GM19240 (cell line): Measurements from ENCODE around the gene RYR2.
"Not testable (repeated sequence)": the region's sequence is repeated elsewhere in the genome, so short reads cannot be mapped to it uniquely, and the experiment has no call there.

ENCODE experiments used
- DNase-seq: peaks from one replicate; pipeline ENCODE4 v3.0.0; 2011; ENCODE audit warnings: low spot score; ENCODE audit not compliant: insufficient read length

RYR2 gene

DNA sequence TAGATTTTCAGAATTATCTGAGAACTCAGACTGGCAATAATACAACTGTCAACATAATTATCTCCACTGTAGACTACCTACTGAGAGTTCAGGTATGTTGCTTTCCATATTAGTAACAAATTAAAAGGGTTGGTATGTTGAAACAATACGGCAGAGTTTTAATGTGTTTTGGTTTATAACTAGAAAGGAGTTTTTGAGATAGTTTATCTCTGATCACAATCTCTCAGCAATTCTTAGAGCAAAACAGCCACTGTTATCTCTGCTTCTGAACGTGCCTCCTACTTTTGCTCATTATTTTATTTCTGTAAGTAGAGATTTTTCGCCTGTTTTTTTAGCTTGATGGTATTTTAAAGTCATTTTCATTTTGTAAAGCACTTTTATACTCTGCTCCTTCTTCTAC is 730.0 kb downstream of the RYR2 start:
- DNase-seq = no peak

DNA sequence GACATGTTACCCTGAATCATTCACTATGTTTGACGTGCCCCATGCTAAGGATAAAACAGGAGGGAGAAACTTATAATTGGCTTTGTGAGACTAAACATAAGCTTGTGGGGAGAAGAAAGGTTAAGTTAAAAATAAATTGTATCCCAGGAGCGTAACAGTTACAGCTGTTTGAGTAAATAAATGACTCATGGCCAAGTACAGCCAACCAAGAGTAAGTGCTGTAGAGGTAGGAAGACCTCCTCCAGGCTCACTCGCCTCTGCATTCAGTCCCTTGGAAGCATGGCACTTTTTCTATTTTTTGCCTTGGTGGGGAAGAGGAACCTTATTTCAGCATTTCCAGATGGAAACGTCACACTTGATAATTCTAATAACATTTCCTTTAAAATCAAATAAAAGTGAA is 732.3 kb downstream of the RYR2 start:
- no peak for DNase-seq

DNA sequence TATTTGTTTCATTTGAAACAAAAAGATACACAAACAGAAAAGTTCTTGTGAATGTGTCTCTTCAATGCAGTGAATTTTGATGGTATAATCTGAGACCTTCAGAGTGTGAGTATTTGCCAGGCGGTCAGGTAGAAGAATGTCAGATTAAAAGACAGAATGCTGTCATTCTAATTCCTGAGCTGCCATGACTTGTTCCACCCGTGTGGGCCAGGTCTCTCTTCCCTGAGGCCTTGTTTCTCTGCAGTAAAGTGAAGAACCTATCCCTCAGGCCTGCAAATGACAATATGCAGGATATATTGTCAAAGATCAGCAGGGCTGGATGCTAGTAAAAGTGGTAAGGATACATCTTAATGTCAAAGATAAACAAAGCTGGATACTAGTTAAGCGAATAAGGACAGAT is 737.4 kb downstream of the RYR2 start:
- no peak for DNase-seq

- DNase-seq = no peak
Observed at GRCh38 chr1:237786066-237786719, 744.2 kb downstream of the RYR2 start.

- DNase-seq = no peak
Observed at GRCh38 chr1:237788069-237788468, 746.1 kb downstream of the RYR2 start.

DNA sequence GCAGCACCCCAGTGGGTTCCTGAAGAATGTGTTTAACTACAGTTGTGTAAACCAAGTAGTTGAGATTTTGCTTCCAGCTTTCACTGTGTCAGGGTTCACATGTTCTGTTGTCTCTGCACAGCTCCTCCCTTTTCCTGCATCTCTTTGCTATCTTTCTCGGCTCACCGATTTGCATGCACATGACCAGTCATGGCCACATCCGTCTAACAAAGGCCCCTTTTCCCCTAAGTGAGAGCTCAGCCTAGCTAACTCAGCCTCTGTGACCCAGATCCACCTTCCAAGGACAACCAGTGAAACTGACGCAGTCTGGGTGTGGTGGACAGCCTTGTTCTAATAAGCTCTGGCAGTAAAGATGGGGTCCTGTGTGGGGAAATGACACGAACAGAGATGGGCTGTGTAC is 747.6 kb downstream of the RYR2 start:
- no peak for DNase-seq

- DNase-seq = no peak
Observed at GRCh38 chr1:237791592-237791991, 749.6 kb downstream of the RYR2 start.

DNA sequence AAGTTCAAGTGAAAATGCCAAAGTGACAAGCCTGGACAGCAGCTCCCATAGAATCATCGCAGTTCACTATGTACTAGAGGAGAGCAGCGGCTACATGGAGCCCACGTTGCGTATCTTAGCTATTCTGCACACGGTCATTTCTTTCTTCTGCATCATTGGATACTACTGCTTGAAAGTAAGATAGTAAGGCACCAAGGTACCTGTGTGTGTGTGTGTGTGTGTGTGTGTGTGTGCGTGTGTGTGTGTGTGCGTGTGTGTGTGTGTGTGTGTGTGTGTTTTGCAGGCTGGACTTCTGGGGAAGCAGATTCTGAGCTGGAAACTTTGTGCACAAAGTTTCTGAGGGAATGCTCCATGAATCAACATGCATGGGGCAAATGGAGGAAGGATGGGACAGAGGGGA is 750.2 kb downstream of the RYR2 start:
- no peak for DNase-seq

GRCh38 chr1:237792726-237793125 is 750.7 kb downstream of the RYR2 start:
- no peak for DNase-seq

DNA sequence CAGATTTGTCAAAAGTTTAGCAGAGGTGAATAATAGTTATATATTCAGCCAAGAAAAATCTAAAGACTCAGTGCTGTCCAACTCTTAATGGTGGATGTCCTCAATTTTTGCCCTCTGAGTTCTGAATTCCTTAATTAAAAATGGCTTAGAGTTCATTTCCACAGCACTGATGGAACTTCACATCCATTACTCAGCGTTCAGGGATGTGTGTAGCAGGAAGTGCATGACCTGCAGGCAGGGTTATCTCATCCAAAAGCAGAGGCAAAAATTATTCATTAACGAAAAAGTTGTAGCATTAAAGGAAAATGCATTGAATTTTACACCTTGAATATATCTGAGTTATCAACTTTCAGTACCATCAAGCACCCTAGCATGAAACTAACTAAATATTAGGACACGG is 752.1 kb downstream of the RYR2 start:
- DNase-seq = no peak

- DNase-seq = no peak
Observed at GRCh38 chr1:237795558-237795957, 753.6 kb downstream of the RYR2 start.

DNA sequence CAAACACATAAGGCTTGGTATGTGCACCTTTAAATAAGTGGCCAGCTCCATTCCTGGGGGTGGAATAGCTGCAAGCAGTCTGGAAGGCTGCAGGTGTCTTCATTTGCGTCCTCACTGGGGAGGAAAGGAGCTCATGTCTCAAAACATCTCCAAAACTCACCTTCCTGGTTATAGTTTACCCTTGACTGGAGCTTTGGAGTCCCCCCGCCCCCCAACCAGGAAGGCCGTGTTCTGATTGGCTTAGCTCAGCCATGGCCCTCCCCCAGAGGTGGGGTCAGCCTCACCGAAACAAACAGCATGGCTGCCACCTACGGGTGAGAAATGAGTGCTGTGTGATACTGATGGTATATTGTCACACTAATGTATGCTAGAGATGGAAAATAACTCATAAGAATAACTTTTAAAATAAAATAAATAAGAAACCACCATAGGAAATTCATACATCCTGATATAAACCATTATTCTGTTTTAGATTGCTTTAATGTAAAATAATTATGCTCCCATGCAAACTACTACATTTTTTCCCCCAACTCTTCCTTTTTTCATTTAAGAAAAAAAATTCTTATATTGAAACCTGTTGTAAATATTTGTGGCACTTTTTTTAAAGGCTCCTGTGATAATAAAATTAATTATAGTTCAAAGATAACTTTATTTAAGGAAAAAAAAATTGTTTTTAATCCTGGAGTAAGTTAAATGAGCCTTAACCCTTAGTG is 757.9 kb downstream of the RYR2 start:
- no peak for DNase-seq

GRCh38 chr1:237804516-237804915 is 762.5 kb downstream of the RYR2 start:
- DNase-seq = no peak

- no peak for DNase-seq
Observed at GRCh38 chr1:237809099-237809498, 767.1 kb downstream of the RYR2 start.

DNA sequence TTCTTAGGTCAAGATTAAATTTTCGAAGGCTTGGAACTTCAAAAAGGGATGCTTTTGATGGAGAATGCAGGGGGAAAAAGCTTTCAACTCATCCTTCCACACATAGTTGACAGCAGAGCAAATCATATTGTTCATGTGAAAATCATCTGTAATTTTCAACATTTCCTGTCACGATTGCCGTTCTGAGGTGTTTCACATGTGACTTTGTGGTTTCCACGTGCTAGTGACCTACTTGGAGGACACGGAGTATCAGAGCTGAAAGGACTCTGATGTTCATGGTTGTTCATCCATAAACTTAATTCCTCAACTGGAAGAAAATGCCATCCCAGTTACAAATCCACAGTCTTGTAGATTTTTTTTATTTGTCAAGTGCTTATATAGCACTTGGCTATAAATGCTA is 769.6 kb downstream of the RYR2 start:
- DNase-seq = no peak

GRCh38 chr1:237812061-237812460 is 770.1 kb downstream of the RYR2 start:
- DNase-seq = no peak

DNA sequence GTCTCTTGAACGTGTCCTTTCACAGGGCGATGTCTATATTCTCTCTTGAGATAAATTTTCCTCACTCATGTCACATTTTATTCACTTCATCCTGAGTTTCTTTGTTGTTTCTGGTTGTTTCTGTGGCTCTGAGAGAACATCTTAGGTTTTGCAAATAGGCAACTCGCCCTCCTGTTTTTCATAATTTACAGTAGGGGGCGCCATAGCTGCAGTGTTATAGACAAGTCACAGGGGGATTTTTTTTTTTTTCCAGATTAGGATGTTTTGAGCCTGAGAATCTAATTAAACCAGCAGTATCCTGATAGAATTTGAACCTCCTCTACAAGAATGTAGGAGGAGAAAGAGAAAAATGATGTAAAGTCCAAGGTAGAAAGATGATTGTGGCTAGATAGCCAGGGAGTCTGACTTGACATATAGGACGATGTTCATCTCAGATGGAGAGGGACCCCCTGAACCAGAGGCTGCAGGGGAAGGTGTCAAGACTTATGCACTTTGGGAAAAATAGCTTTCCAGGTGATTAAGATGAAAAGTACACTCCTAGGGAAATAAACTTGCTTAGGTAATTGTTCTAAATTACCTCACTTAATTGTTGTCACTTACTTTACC is 772.4 kb downstream of the RYR2 start:
- no peak for DNase-seq

- no peak for DNase-seq
Observed at GRCh38 chr1:237817277-237817676, 775.3 kb downstream of the RYR2 start.

- DNase-seq = not testable (repeated sequence)
Observed at GRCh38 chr1:237820634-237821033, 778.6 kb downstream of the RYR2 start.

DNA sequence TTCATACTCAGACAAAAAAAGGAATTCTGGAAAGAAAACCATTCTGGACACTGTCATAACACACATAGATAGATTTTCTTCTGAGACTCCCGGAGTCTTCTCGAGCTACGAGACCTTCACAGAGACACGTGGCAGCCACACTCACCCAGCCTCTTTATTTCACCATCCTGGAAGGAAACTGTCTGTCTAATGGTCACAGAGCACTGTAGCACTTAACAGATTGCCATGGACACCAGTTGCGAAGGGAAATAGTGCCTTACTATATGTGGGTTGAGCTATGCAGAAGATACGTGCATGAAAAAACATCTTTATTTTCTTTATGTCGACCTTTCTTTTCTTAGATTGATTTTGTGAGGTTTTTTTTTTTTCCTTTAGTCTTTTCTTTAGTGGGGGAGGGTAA is 790.9 kb downstream of the RYR2 start:
- DNase-seq = no peak

DNA sequence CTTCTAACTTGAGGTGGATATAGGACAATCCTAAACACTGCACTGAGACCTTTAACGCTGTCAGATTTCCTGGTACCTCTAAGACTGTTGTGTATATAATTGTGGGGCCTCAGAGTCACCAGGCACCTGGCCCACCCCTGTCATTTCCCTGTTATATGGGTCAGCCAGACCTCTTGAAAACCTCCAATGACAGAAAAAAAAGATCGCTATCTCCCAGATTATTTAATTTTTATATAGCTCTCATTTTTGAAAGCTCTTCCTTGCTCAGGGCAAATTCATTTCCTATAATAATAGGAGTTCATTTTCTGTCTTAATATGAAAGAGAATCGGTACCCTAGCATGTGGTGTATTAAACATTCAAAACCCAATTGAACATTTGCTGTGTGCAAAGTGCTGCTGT is 792.1 kb downstream of the RYR2 start:
- DNase-seq = no peak

- no peak for DNase-seq
Observed at GRCh38 chr1:237834461-237834860, 792.5 kb downstream of the RYR2 start.

DNA sequence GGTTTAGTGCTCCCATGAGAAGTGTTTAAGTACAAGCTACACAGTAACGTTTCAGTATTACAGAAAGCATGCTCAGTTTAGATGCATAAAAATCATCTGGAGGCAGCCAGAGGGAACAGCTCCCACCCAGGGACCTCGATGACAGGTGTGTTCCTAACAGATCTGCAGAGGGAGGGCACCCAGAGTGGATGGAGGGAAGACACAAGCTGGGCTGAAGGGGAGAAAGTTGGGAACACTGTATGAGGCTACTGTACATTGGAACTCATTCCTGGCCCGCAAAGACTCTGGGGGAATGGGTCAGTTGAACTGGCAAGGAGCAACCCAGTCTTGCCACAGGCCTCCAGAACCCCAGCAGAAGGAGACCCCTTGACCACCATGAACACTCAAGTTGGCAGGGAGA is 796.3 kb downstream of the RYR2 start:
- no peak for DNase-seq
